DOHH2 (cell line): Measurements from ENCODE around the gene ATMIN.

Source experiments
- CTCF ChIP-seq: fragments of 200-600 bp; sonication (generic); IDR thresholded peaks from one replicate; pipeline ENCODE4 v1.5.1; 2014; ENCODE audit warnings: antibody characterized with exemption, mild to moderate bottlenecking, low read depth, low read length; ENCODE audit not compliant: poor library complexity, severe bottlenecking
- EZH2phosphoT487 ChIP-seq: fragments of 200-600 bp; sonication (generic); IDR thresholded peaks from 2 replicates; pipeline ENCODE4 v1.6.1; 2017; ENCODE audit warnings: borderline replicate concordance, mild to moderate bottlenecking, antibody characterized with exemption, low read length, moderate library complexity, mixed read lengths

GRCh38 chr16:80992676-80993293, 42.9 kb upstream of the ATMIN start:
- TF ChIP-seq CTCF (no peak), EZH2phosphoT487 (no peak)
